ENCODE data around the gene PDYN.

- no peak for TF ChIP-seq POLR2AphosphoS5 (IDR thresholded peaks at IDR 0.05)
- no peak for TF ChIP-seq CTCF (IDR thresholded peaks at IDR 0.05 in 8 of 11, conservative IDR thresholded peaks at IDR 0.05 in 3 of 11)
- no peak for TF ChIP-seq POLR2A (IDR thresholded peaks at IDR 0.05)
These were observed 35.4 kb downstream of the PDYN start for GRCh38 chr20:1958426-1958825.

All from spleen (tissue), 7 donors.